Thymus (tissue), 11 donors: ENCODE results near the gene CTSS. TPM values are rescaled to one million over a fixed set of nuclear protein-coding genes. Genes with fewer than 3 reads are reported as not detected.
A peak's percentile ranks its signal among the peaks of the same experiment; 100 is the strongest.
"Not testable (repeated sequence)": the region's sequence is repeated elsewhere in the genome, so short reads cannot be mapped to it uniquely, and the experiment has no call there.

Experiments
- DNase-seq, 9 donors: peaks; one replicate each; pipeline ENCODE4 v3.0.0-alpha.2; 2013; ENCODE audit warnings: low spot score in 9 of 9, low read depth in 6 of 9, missing footprints in 1 of 9
- H3K27ac ChIP-seq, 2 donors: one replicate each; pipeline ENCODE4 v1.5.1; 2013; ENCODE audit warnings: control low read depth in 1 of 2, low read depth in 1 of 2, low read length in 1 of 2, mild to moderate bottlenecking in 1 of 2, moderate library complexity in 1 of 2
- H3K27me3 ChIP-seq, 2 donors: one replicate each; pipeline ENCODE4 v1.5.1; 2013; ENCODE audit warnings: low read length in 1 of 2; ENCODE audit not compliant: control insufficient read depth in 2 of 2, insufficient read depth in 1 of 2
- H3K36me3 ChIP-seq, 2 donors: one replicate each; pipeline ENCODE4 v1.5.1; 2013; ENCODE audit warnings: low read length in 1 of 2, mild to moderate bottlenecking in 1 of 2, moderate library complexity in 1 of 2; ENCODE audit not compliant: control insufficient read depth in 2 of 2, insufficient read depth in 2 of 2
- H3K4me1 ChIP-seq, 2 donors: one replicate each; pipeline ENCODE4 v1.5.1; 2013; ENCODE audit warnings: low read length in 2 of 2; ENCODE audit not compliant: control insufficient read depth in 2 of 2, insufficient read depth in 2 of 2
- H3K4me3 ChIP-seq, 2 donors: one replicate each; pipeline ENCODE4 v1.5.1; 2013; ENCODE audit warnings: low read length in 2 of 2, control low read depth in 1 of 2, mild to moderate bottlenecking in 1 of 2
- H3K9me3 ChIP-seq, 2 donors: one replicate each; pipeline ENCODE4 v1.5.1; 2013; ENCODE audit warnings: low read length in 1 of 2, mild to moderate bottlenecking in 1 of 2; ENCODE audit not compliant: control insufficient read depth in 2 of 2, insufficient read depth in 1 of 2
- WGBS: extraction: QIAGEN DNeasy Blood & Tissue Kit; methylation state at CpG from one replicate; pipeline ENCODE4 v1.1.7; 2013; 5-methylcytosine and 5-hydroxymethylcytosine counted together
- polyA plus RNA-seq: library from polyadenylated mRNA; stranded (reverse); fragments of 200-250 nt; gene quantifications from one replicate; pipeline ENCODE4 v1.2.3, GENCODE V29; 2013
- total RNA-seq: library from RNA; stranded (reverse); fragments of 120-200 nt; gene quantifications from one replicate; pipeline ENCODE4 v1.2.4, GENCODE V29; 2013
- donor health status: healthy.

The CTSS gene
- total and polyA plus RNA-seq, 2 donors: 84.8 to 104 TPM

- H3K36me3 ChIP-seq: no peaks in the 10 kb centered on the region
- H3K4me3 ChIP-seq: no peak overlapping the region
- no peak overlapping the region for H3K27ac ChIP-seq
- H3K9me3 ChIP-seq: no peaks in the 10 kb centered on the region
- H3K27me3 ChIP-seq: no peaks in the 10 kb centered on the region
- H3K4me1 ChIP-seq: no peaks in the 10 kb centered on the region
- 96% methylated on average over 2 of the region's 2 CpGs for WGBS
- DNase-seq: no peak
Observed at GRCh38 chr1:150724336-150724735, 41.2 kb downstream of the CTSS start.

GRCh38 chr1:150720703-150721102, 44.9 kb downstream of the CTSS start, which contains the start of gene HORMAD1:
Gene HORMAD1 (minus strand): TSS chr1:150720895. CDS start chr1:150719505, 1,390 bp downstream.
- Histone ChIP-seq H3K36me3 (no peaks in the 10 kb centered on the region), H3K9me3 (no peaks in the 10 kb centered on the region), H3K4me1 (no peaks in the 10 kb centered on the region), H3K27ac (no peak within 1 kb of the TSS), H3K27me3 (no peaks in the 10 kb centered on the region), H3K4me3 (no peak within 1 kb of the TSS)
- WGBS: 98% methylated on average over 24 of the region's 24 CpGs
- DNase-seq: no peak

- Histone ChIP-seq H3K9me3 (no peaks in the 10 kb centered on the region), H3K4me3 (no peak overlapping the region), H3K36me3 (no peaks in the 10 kb centered on the region), H3K27ac (no peak overlapping the region), H3K4me1 (no peaks in the 10 kb centered on the region), H3K27me3 (no peaks in the 10 kb centered on the region)
- 98% methylated on average over 21 of the region's 21 CpGs for WGBS
- no peak for DNase-seq
Observed at GRCh38 chr1:150720098-150720497, 45.5 kb downstream of the CTSS start.

- Histone ChIP-seq H3K9me3 (no peaks in the 10 kb centered on the region), H3K36me3 (no peaks in the 10 kb centered on the region), H3K27ac (no peak overlapping the region), H3K4me3 (no peak overlapping the region), H3K27me3 (no peaks in the 10 kb centered on the region), H3K4me1 (no peaks in the 10 kb centered on the region)
- no peak for DNase-seq
- WGBS: 95% methylated on average over 11 of the region's 11 CpGs
Observed at GRCh38 chr1:150718225-150718891, 47.2 kb downstream of the CTSS start.

- DNase-seq, H3K4me1 ChIP-seq, H3K36me3 ChIP-seq, H3K27me3 ChIP-seq, H3K4me3 ChIP-seq, H3K27ac ChIP-seq, H3K9me3 ChIP-seq: not testable (repeated sequence)
- 96% methylated on average over 1 of the region's 1 CpG for WGBS
Observed at GRCh38 chr1:150709031-150709430, 56.5 kb downstream of the CTSS start.

- H3K4me3 ChIP-seq: no peak overlapping the region
- no peaks in the 10 kb centered on the region for H3K4me1 ChIP-seq
- H3K27me3 ChIP-seq: no peaks in the 10 kb centered on the region
- H3K36me3 ChIP-seq: no peaks in the 10 kb centered on the region
- 98% methylated on average over 2 of the region's 2 CpGs for WGBS
- no peak for DNase-seq
- no peak overlapping the region for H3K27ac ChIP-seq
- no peaks in the 10 kb centered on the region for H3K9me3 ChIP-seq
Observed at GRCh38 chr1:150708595-150708994, 57.0 kb downstream of the CTSS start.

- Histone ChIP-seq H3K27ac (no peak overlapping the region), H3K4me3 (no peak overlapping the region), H3K9me3 (no peaks in the 10 kb centered on the region), H3K36me3 (no peaks in the 10 kb centered on the region), H3K4me1 (no peaks in the 10 kb centered on the region), H3K27me3 (no peaks in the 10 kb centered on the region)
- no peak for DNase-seq
- WGBS: 95% methylated on average over 1 of the region's 1 CpG
Observed at GRCh38 chr1:150706091-150706490, 59.5 kb downstream of the CTSS start.

GRCh38 chr1:150703427-150703826, 62.2 kb downstream of the CTSS start:
- no peak overlapping the region for H3K4me3 ChIP-seq
- no peaks in the 10 kb centered on the region for H3K27me3 ChIP-seq
- no peaks in the 10 kb centered on the region for H3K36me3 ChIP-seq
- DNase-seq: no peak
- no peaks in the 10 kb centered on the region for H3K4me1 ChIP-seq
- no peaks in the 10 kb centered on the region for H3K9me3 ChIP-seq
- no peak overlapping the region for H3K27ac ChIP-seq

- Histone ChIP-seq H3K9me3 (no peaks in the 10 kb centered on the region), H3K4me3 (peak within 1 kb of the TSS; percentile 84 to 85), H3K36me3 (peaks cover 3 to 20% of the 10 kb centered on the region in 2 donors), H3K4me1 (peaks cover 2 to 3% of the 10 kb centered on the region in 2 donors), H3K27me3 (no peaks in the 10 kb centered on the region), H3K27ac (peak within 1 kb of the TSS; percentile 75 to 78)
- WGBS: 2% methylated on average over 18 of the region's 18 CpGs
- DNase-seq: peak; percentile 86 to 99 (median 96)
Observed at GRCh38 chr1:150696995-150697927, 68.3 kb downstream of the CTSS start, which contains the start of gene GOLPH3L. Gene GOLPH3L (minus strand): TSS chr1:150697154. CDS start chr1:150694838, 2,316 bp downstream.
